Upper lobe of left lung (tissue), 4 donors: Measurements from ENCODE around the gene PRR7.

ENCODE experiments used
- CTCF ChIP-seq, 6 experiments: fragments of 450-650 bp in 4 of 6; fragments of 200-600 bp in 2 of 6; sonication (generic) in 2 of 6; IDR thresholded peaks; one replicate each; pipeline ENCODE4 v1.5.1; 2016 to 2019; ENCODE audit warnings: antibody characterized with exemption in 6 of 6
- EP300 ChIP-seq, 4 donors: sonication (generic); formaldehyde crosslinking; IDR thresholded peaks; one replicate each; pipeline ENCODE4 v1.5.1; 2017; ENCODE audit warnings: antibody characterized with exemption in 4 of 4, control low read depth in 2 of 4
- POLR2A ChIP-seq, 4 donors: fragments of 450-650 bp; IDR thresholded peaks; one replicate each; pipeline ENCODE4 v1.5.1; 2016 to 2017; ENCODE audit warnings: antibody characterized with exemption in 4 of 4, mild to moderate bottlenecking in 2 of 4
- POLR2AphosphoS5 ChIP-seq, 2 donors: sonication (generic); formaldehyde crosslinking; IDR thresholded peaks; one replicate each; pipeline ENCODE4 v1.5.1; 2017; ENCODE audit warnings: antibody characterized with exemption in 2 of 2

GRCh38 chr5:177435847-177436536, 10.6 kb upstream of the PRR7 start:
- no peak for TF ChIP-seq POLR2A (IDR thresholded peaks at IDR 0.05)
- TF ChIP-seq CTCF (IDR thresholded peaks at IDR 0.05), result no peak
- TF ChIP-seq POLR2AphosphoS5 (IDR thresholded peaks at IDR 0.05), result no peak
- TF ChIP-seq EP300 (IDR thresholded peaks at IDR 0.05), result no peak
